HG02884 (cell line): Measurements from ENCODE around the gene PTGDR2.

Experiments used
- ATAC-seq: cut with Tn5 transposase; IDR thresholded peaks from one replicate; pipeline ENCODE4 v1.9.1; 2021; ENCODE audit warnings: mild to moderate bottlenecking, moderate library complexity; ENCODE audit not compliant: unreplicated experiment

Gene PTGDR2

GRCh38 chr11:60813324-60813723 lies 42.4 kb downstream of the PTGDR2 start:
- ATAC-seq: no peak

- no peak for ATAC-seq
Measured at GRCh38 chr11:60810569-60810968, 45.2 kb downstream of the PTGDR2 start.

- no peak for ATAC-seq
Measured at GRCh38 chr11:60810151-60810550, 45.6 kb downstream of the PTGDR2 start.

GRCh38 chr11:60809691-60810090 lies 46.1 kb downstream of the PTGDR2 start:
- no peak for ATAC-seq

GRCh38 chr11:60809249-60809648 lies 46.5 kb downstream of the PTGDR2 start:
- ATAC-seq: no peak

- ATAC-seq: no peak
Measured at GRCh38 chr11:60803273-60803936, 52.3 kb downstream of the PTGDR2 start.

GRCh38 chr11:60801194-60801593 lies 54.6 kb downstream of the PTGDR2 start:
- no peak for ATAC-seq
